Fibroblast of skin of left biceps (primary cell): ENCODE measurements around the gene EXT2.

ENCODE experiments used
- DNase-seq, 2 experiments: peaks; one replicate each; pipeline ENCODE4 v3.0.0-alpha.2; 2013; ENCODE audit warnings: low read depth in 2 of 2

The EXT2 gene

GRCh38 chr11:44288133-44288526, 192.7 kb downstream of the EXT2 start:
- no peak for DNase-seq

- DNase-seq: no peak
Measured at GRCh38 chr11:44290208-44290607, 194.7 kb downstream of the EXT2 start.
